Hepatocyte (in vitro differentiated cells): ENCODE measurements around the gene SLC44A1. TPM values are rescaled to one million over a fixed set of nuclear protein-coding genes. Genes with fewer than 3 reads are reported as not detected.

Experiments
- DNase-seq: peaks from one replicate; pipeline ENCODE4 v3.0.0-alpha.2; 2016; ENCODE audit warnings: low spot score
- H2AFZ ChIP-seq: fragments of 200-600 bp; sonication (generic); 2 replicates; pipeline ENCODE4 v1.6.0; 2016; ENCODE audit warnings: antibody characterized with exemption, mild to moderate bottlenecking
- H3K27ac ChIP-seq: fragments of 200-600 bp; sonication (generic); 2 replicates; pipeline ENCODE4 v1.5.1; 2016; ENCODE audit warnings: mild to moderate bottlenecking
- H3K27me3 ChIP-seq: fragments of 200-600 bp; sonication (generic); 2 replicates; pipeline ENCODE4 v1.6.1; 2016
- H3K36me3 ChIP-seq: fragments of 200-600 bp; sonication (generic); replicated peaks from 2 replicates; pipeline ENCODE4 v1.5.1; 2016; ENCODE audit warnings: low read depth; ENCODE audit not compliant: insufficient read depth
- H3K4me1 ChIP-seq: fragments of 200-600 bp; sonication (generic); 2 replicates; pipeline ENCODE4 v1.5.1; 2016; ENCODE audit warnings: mild to moderate bottlenecking, moderate library complexity; ENCODE audit not compliant: insufficient read depth
- H3K4me2 ChIP-seq: fragments of 200-600 bp; sonication (generic); 2 replicates; pipeline ENCODE4 v1.6.0; 2016
- H3K4me3 ChIP-seq: fragments of 200-600 bp; sonication (generic); 2 replicates; pipeline ENCODE4 v1.5.1; 2016; ENCODE audit warnings: mild to moderate bottlenecking
- H3K79me2 ChIP-seq: fragments of 200-600 bp; sonication (generic); 2 replicates; pipeline ENCODE4 v1.6.0; 2017; ENCODE audit warnings: mild to moderate bottlenecking
- H3K9me2 ChIP-seq: fragments of 200-600 bp; sonication (generic); replicated peaks from 2 replicates; pipeline ENCODE4 v1.6.0; 2017; ENCODE audit warnings: mild to moderate bottlenecking; ENCODE audit not compliant: insufficient read depth
- H3K9me3 ChIP-seq: fragments of 200-600 bp; sonication (generic); 2 replicates; pipeline ENCODE4 v1.5.1; 2016; ENCODE audit warnings: low read depth, mild to moderate bottlenecking
- H4K20me1 ChIP-seq: fragments of 200-600 bp; sonication (generic); 2 replicates; pipeline ENCODE4 v1.6.0; 2016; ENCODE audit warnings: mild to moderate bottlenecking; ENCODE audit not compliant: insufficient read depth, poor library complexity, severe bottlenecking
- CTCF ChIP-seq: fragments of 200-600 bp; sonication (generic); IDR thresholded peaks from 2 replicates; pipeline ENCODE4 v1.5.1; 2016; ENCODE audit warnings: antibody characterized with exemption, mild to moderate bottlenecking; ENCODE audit not compliant: poor library complexity
- EZH2 ChIP-seq: fragments of 200-600 bp; sonication (generic); IDR thresholded peaks from 2 replicates; pipeline ENCODE4 v1.6.1; 2016; ENCODE audit warnings: antibody characterized with exemption, mild to moderate bottlenecking, borderline replicate concordance
- EZH2phosphoT487 ChIP-seq: fragments of 200-600 bp; sonication (generic); IDR thresholded peaks from one replicate; pipeline ENCODE4 v1.6.1; 2018; ENCODE audit warnings: antibody characterized with exemption, mild to moderate bottlenecking, low read depth, moderate library complexity; ENCODE audit not compliant: unreplicated experiment, severe bottlenecking
- WGBS: methylation state at CpG from one replicate; pipeline ENCODE4 v1.1.6; 2016; ENCODE audit warnings: low lambda C conversion rate; ENCODE audit errors: missing lambda C conversion rate; 5-methylcytosine and 5-hydroxymethylcytosine counted together
- polyA plus RNA-seq: library from polyadenylated mRNA; unstranded; fragments of >200 nt; fragmentation: Nextera tagmentation; extraction: Ambion mirVana; gene quantifications from 2 replicates; pipeline ENCODE4 v1.2.1, GENCODE V29; 2016
- total RNA-seq: library from RNA; depleted of rRNA; stranded (reverse); fragments of >200 nt; gene quantifications from 2 replicates; pipeline ENCODE4 v1.2.3, GENCODE V29; 2014

The SLC44A1 gene
- total and polyA plus RNA-seq, 2 experiments from 2014 or later = 31.3 to 64.9 TPM

- Histone ChIP-seq H3K27me3 (no peaks in the 10 kb centered on the region), H3K4me3 (no peak overlapping the region), H3K79me2 (no peaks in the 10 kb centered on the region), H3K36me3 (no peaks in the 10 kb centered on the region), H3K27ac (no peak overlapping the region), H3K4me1 (no peaks in the 10 kb centered on the region), H3K9me3 (no peaks in the 10 kb centered on the region), H3K9me2 (no peaks in the 10 kb centered on the region), H3K4me2 (no peak overlapping the region), H2AFZ (no peak overlapping the region), H4K20me1 (no peaks in the 10 kb centered on the region)
- no peak for DNase-seq
- TF ChIP-seq EZH2phosphoT487 = no peak
- TF ChIP-seq CTCF = no peak
- TF ChIP-seq EZH2 = no peak
- 92% methylated on average over 3 of the region's 3 CpGs for WGBS
These were observed 111.3 kb downstream of the SLC44A1 start for GRCh38 chr9:105355781-105356180.

- TF ChIP-seq CTCF = no peak
- no peak for TF ChIP-seq EZH2phosphoT487
- TF ChIP-seq EZH2 = no peak
- Histone ChIP-seq H3K27me3 (no peaks in the 10 kb centered on the region), H3K4me2 (no peak overlapping the region), H2AFZ (no peak overlapping the region), H3K79me2 (no peaks in the 10 kb centered on the region), H3K9me2 (no peaks in the 10 kb centered on the region), H3K27ac (no peak overlapping the region), H3K9me3 (no peaks in the 10 kb centered on the region), H3K36me3 (no peaks in the 10 kb centered on the region), H4K20me1 (no peaks in the 10 kb centered on the region), H3K4me1 (no peaks in the 10 kb centered on the region), H3K4me3 (no peak overlapping the region)
- DNase-seq = no peak
- 91% methylated on average over 3 of the region's 3 CpGs for WGBS
These were observed 113.5 kb downstream of the SLC44A1 start for GRCh38 chr9:105357937-105358336.

GRCh38 chr9:105359892-105360291 is 115.4 kb downstream of the SLC44A1 start:
- TF ChIP-seq EZH2 (no peak), EZH2phosphoT487 (no peak), CTCF (no peak)
- Histone ChIP-seq H3K27me3 (no peaks in the 10 kb centered on the region), H3K9me3 (no peaks in the 10 kb centered on the region), H3K79me2 (no peaks in the 10 kb centered on the region), H3K9me2 (no peaks in the 10 kb centered on the region), H3K4me3 (no peak overlapping the region), H3K36me3 (no peaks in the 10 kb centered on the region), H4K20me1 (no peaks in the 10 kb centered on the region), H3K4me1 (no peaks in the 10 kb centered on the region), H3K4me2 (no peak overlapping the region), H3K27ac (no peak overlapping the region), H2AFZ (no peak overlapping the region)
- WGBS = 97% methylated on average over 3 of the region's 3 CpGs
- no peak for DNase-seq

GRCh38 chr9:105360344-105360743 is 115.9 kb downstream of the SLC44A1 start:
- H3K36me3 ChIP-seq = no peaks in the 10 kb centered on the region
- no peaks in the 10 kb centered on the region for H4K20me1 ChIP-seq
- no peaks in the 10 kb centered on the region for H3K79me2 ChIP-seq
- no peak overlapping the region for H2AFZ ChIP-seq
- no peak overlapping the region for H3K27ac ChIP-seq
- no peaks in the 10 kb centered on the region for H3K9me2 ChIP-seq
- H3K4me2 ChIP-seq = no peak overlapping the region
- H3K4me3 ChIP-seq = no peak overlapping the region
- no peaks in the 10 kb centered on the region for H3K4me1 ChIP-seq
- no peaks in the 10 kb centered on the region for H3K9me3 ChIP-seq
- no peak for DNase-seq
- no peak for TF ChIP-seq EZH2
- no peak for TF ChIP-seq EZH2phosphoT487
- no peak for TF ChIP-seq CTCF
- no peaks in the 10 kb centered on the region for H3K27me3 ChIP-seq
- WGBS = 48% methylated on average over 1 of the region's 1 CpG
